Measurements from ENCODE around the gene MAML2.
A peak's percentile ranks its signal among the peaks of the same experiment; 100 is the strongest.

The MAML2 gene

DNA sequence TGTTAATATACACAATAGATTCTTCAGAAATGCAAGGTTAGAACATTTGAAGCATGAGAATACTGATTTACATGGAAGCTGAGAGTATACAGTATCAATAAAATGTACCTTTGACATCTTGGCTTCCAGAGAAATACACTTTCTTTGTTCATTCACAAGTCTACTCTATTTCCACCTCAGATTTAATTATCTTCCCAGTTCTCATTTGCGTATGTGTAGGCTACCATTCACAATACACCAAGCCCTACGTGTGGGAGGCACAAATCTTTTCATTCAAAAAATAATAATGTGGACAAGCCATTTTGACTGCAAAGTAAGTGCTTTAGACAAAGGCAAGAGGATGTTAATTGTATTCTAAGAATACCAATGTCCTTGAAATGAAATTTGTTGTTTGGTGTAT, 286.4 kb downstream of the MAML2 start:
- no peak for DNase-seq

DNA sequence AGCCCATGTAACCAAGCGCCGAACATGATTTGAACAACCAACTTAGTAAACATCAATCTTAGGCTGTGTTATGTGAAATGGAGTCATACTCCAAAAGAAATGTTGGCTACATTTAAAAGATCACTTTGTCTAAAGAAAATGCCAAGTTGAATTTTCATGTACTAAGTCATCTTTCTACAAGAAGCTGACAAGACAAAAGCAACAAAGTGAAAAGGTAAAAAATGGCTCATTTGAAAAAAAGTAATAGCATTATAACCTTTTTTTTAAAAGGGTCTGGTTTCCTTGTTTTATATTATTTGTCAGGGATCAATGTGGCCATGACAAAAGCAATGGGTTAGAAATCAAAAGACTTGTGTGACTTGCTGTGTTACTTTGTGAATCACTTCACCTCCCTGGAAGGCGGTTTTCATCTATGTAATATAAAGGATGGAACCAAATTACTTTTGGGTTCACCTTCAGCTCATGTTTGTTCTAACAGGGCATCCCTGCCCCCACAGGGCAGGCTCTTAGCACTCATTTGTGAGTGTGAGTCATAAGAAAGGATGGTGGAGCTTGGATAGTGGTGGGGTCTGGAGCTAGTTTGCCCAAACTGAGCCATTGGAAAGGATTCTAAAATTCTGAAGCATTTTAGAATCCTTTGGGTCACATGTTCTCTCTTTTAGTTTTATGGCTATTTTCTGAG, 287.1 kb downstream of the MAML2 start:
- DNase-seq, result peak; percentile 41

DNA sequence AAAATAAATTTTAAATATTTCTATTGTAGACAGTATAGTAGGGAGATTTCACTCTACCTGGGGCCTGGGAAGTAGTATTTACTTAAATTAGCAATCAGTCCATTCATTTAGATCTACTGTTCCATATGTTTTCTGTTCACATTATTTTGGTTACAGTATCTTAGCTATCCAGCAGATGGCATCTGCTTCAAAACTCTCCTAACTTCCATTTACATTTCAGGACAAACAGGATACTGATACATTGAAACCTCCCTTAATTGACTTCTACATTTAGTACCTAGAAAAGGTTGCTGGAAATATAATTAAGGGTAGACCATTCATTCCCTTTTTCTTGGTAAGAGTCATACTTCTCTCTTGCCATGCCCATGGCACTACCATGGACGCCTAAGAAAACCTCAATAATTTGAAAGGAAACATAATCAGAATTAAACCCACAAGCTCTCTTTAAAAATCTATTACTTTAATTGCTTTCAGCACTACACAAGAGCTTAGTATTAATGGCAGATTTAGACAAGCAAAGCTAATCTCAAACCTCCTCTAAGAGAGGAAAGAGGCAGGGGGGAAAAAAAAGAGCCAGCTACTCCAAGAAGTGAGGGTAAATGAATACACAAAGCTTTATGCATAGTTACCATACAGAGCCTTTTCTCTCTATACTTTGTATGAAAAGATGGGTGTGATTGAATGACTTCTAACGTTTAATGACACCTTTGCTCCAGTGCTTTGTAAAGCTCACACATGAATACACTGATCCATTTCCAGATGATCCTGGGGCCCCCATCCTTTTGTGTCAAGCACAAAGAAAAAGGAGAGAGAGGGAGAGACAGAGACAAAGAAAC, 287.9 kb downstream of the MAML2 start:
- DNase-seq, result peak; percentile 54

DNA sequence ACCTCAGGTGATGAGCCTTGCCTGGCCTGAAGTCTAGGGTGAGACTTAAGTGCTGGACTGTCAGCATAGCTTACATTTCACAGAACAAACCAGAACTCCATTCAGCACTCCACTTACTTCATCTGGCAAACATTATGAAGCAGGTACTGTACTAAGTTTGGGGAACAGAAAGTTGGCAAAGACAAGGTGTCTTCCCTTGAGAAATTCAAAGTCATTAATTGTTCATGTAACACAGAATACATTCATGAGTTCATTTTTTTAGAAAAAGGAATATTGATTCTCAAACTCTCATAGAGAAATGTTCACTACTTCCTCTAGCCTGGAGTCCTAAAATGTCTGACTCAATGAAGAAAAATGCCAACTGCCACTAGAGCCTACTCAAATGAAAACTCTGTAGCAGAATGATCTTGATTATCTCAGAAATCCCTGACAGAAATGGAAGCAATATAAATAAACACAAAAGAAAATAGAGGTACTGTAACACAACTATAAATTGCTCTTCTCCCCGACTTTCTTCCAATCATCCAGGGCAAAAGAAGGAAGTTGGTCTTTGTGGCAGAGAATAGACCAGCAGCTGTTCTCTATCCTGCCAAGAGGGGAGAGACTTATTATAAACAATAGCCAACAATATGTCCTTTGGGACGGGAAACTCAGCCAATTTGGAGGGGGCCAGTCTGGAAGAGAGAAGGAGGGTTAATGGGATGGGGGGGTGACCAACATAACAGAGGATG, 289.9 kb downstream of the MAML2 start:
- DNase-seq, result peak; percentile 50

DNA sequence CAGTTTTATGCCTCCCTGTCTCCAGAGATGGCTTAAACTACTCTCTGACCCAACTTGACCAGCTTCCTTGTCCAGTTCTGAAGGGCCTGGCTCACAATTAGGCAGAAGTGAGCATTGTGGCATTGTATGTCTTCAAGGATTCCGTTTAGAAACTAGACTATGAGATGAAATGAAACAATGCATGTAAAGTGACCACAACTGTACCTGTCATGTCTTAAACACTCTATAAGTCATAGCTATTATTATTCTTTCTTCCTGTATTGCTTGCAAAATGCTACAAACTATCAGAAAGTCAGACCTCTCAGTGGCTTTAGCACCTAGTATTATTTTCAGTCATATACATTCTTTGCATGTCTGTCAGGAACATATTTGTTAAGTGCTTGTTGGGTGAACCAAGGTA, 291.2 kb downstream of the MAML2 start:
- DNase-seq, result no peak

DNA sequence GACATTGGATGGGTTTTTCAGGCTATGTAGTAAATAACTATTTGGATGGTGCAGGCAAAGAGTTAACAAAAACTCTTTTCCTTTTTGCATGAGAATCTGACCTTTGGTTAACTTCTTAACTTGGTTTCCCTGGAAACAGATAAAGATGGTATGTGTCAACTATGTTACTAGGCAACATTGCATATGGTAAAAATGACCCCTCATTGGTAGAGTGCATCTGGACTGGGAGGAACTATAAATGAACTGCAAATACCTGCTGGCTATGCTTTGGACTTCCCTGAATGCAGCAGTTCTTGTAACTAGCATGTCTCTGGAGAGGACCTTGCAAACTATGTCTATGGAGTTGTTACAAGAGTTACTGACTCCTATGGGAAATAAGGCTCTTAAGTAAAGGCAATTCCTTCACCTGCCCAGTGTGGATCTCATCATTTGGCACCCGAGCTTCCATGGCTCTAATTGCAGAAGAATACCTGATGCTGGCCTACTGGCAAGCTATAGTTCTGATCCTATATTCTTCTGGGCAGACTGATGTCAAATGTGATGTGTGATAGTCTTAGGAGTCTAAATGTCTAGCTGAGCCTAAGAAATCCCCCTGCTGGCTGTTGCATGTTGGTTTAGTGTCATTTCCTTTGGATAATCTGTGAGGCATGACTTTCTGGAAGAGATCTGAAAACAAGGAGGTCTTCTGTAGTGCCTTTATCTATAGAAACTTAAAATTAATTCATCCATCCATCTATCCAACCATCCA, 292.4 kb downstream of the MAML2 start:
- peak; percentile 14 for DNase-seq

DNA sequence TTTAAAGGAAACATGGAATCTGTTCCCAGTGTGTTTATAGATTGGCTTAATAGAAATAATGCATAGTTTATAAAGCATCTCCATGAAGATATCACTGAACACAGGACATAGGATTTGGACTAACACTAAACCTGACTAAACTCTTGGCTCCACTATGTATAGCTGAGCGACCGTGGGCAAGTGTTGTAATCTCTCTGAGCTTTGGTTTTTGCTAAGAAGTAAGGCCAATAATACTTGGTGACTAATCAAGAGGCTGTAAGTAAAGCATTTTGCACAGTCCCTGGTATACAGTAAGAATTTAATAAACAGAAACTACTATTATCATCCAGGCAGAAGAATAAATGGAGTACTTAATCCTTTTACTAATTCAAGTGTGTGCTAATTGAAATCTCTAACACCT, 293.6 kb downstream of the MAML2 start:
- DNase-seq, result no peak

DNA sequence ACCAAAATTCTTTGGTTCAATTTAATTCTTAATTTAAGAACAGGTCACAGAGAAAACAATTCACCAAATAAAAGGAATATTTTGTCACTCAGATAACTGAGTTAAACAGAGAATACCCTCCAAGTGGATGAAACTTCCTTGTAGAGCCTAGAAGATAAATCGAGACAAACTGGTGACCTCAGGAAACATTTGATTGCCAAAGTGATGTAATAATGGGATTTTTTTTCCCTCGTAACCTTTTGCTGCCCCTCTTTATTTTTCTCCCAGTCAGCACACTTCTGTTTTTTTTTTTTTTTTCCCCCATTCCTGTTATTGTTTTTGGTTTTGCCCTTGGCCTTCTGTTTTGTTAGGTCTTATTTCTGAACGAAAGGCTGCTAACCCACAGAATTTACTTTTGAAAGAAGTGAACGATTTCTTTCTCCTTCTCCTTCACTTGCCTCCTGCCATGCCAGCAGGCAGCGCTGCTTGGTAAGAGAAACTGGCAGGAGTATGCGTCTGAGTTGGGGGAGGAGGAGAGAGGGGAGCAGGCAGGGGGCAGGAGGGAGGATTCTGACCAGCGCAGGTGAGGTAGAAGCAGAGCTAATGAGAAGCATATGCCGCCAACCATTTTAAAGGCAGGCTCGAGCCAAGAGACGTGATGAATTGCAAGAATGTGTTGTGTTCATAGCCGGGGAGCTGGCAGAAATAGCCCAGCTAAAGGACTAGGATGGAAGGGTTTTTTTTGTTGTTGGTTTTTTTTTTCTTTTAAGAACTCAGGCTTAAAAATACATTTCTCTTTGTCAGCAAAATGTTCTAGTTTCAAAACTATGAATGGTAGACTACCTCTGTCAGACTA, 297.2 kb downstream of the MAML2 start:
- peak; percentile 44 for DNase-seq

DNA sequence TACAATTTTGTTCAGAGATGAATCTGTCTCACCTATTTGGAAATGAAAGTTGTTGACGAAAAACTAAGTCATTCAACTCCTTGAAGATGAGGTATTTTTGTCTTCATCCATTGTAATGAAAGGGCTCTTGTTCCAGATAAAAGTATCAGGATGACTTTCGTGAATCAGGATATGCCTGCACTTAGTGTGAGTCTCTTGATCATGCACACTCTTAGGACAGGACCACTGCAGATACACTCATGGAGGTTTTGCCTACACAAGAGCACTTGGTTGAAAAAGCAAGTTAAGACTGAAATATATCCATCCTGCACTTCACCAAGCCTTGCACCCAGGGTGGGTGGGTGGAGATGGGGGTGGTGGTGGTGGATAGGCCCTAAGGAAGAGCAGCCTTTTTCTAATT, 298.2 kb downstream of the MAML2 start:
- DNase-seq, result no peak

DNA sequence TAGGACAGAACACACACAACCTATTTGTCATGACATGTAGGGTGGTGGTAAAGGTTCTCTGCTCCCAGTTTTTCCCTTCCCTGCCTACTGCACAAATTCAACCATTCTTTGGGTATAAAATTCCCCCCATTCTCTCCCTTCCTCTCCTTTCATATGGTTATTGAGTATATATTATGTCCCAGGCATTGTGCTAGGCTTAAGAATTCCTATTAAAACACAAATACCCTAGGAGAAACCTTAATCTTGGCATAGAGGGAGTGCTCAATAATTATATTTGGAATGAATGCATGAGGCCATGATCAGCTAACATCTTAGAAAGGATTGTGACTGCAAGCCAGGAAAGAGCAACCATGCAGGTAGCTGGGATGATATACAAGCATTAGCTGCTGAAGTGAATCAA, 298.7 kb downstream of the MAML2 start:
- no peak for DNase-seq

DNA sequence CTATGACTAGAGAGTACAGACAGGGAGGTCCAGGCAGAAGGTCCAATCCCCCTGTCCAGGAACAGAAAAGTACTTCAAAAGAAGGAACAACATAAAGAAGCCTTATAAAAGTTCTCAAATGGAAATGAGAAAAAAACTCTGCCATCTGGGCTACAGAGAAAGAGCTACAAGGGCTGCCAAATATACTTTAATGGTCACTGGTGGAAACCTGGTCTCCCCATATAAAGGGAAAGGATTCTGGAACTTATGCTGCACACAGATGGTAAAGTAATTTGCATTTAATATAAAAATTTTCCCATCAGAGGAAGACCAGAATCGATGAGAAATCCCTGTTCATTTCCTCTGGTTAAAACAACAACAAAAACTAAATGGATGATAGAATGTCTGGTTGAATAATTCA, 299.7 kb downstream of the MAML2 start:
- no peak for DNase-seq

DNA sequence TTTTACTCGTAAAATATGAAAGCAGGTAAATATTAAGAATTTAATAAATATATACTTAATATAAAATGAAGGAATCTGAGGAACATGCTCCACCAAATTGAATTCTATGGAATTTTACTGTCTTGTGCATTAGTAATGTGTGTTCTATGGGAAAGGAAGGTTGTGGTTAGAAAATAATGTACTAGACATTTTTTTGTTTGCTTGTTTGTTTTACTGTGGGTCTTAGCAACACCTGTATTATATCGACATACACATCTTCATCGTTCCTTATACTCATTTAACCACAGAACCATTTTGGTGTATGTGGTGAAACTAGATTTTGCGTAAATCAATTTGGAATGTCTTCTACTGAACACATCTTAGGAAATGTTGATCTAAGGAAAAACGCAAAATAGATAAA, 304.9 kb downstream of the MAML2 start:
- no peak for DNase-seq

DNA sequence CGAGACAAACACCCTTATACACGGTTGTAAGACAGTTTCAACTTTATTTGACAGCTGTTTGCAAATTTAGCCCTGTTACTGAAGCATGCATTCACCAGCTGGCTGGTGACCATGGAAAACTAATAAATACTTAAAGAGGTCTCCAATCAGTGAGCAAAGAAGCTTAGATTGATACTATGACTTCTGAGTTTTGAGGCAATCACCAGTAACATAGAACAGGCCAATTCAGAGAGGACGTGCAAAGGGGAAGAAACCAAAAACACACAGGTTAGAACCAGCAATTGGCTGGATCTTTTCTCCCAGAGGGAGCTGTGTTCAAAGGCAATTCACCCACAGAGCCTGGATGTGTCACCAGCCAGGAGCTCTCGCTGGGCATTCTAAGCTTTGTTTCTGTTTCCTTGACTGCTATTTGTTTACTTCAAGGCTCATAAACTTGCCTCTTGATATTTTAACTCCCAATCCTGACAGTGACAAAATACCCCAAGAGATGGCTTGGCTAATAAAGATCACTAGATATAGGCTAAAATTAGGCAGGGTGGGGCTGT, 305.5 kb downstream of the MAML2 start:
- DNase-seq, result peak; percentile 42

DNA sequence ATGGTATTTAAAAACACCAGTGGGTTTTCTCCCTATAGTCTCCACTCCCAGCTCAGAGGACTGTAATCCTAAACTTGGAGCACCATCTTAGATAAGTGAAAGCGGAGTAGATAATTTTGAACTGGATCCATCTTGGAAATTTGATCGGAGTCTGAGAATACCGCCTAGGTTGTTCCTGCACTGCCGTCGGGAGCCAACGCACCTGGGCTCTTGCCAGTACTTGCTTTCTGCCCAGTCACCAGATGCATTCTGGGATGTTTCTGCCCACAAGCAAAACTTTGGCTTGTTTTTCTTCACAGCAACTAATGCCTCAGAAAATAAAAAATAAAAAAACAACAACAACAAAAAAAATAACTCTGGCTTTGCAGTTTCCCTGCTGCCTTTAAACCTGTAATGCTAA, 306.1 kb downstream of the MAML2 start:
- no peak for DNase-seq

DNA sequence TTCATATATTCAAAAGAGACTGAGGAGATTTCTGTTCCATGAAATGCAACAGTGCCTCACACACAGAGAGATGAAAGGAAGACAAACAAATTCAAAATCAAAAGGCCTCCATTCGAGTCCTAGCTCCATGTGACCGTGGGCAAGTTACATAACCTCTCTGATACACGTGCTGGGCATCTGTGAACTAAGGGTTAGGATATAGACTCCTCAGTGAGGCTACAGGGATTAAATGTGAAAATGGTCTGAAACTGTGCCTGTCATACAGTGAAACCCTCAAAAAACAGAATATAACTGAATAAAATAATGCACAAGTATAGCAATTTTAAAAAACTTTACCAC, 307.3 kb downstream of the MAML2 start:
- no peak for DNase-seq

DNA sequence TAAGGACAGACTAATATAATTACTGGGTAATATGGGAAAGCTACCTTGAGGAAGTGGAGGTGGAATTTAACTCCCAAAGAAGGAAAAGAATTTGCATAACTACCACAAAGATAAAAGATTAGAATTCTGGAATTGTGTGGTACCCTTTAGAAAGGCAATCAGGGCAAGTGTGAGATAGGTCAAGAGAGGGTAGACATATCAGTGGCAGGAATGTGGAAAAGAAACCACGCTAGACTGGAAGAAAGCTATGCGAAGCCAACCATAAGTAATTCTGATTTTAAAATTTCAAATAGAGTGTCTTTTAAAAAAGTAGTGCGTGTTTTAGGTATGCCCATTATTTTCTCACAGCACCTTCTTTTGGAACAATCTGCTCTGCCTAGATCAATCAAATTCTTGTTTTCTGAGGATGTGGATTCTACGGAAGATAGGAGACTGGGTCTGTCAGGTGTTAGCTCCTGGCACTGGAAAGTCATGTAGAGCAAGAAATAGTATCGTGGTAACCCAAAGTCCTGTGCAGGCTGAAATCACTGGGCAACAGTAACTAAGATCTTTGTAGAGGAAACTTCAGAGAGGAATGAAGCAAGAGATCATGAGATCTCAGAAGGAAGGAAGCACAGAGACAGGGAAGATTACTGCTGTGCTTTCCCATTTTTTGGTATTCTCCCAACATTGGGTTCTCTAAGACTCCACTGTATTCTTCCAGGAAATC, 307.8 kb downstream of the MAML2 start:
- no peak for DNase-seq

DNA sequence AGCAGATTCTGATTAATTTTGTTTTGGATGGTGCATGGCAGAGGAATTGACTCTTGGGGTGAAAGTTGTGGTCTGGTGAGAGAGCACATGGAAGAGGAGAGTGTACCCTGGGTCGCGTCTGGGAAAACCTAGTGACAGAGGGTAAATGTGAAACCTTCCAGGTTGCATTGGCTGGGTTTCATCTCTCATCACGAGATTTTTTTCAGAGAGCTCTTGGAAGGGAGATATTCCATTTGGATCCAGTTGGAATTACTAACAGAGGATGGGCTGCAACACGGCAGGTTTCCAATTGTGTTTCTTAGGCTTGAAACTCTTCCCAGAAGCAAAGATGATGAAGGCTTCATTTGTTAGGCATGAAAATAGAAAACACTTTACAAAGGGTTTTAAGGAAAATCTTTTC, 309.4 kb downstream of the MAML2 start:
- DNase-seq, result no peak

DNA sequence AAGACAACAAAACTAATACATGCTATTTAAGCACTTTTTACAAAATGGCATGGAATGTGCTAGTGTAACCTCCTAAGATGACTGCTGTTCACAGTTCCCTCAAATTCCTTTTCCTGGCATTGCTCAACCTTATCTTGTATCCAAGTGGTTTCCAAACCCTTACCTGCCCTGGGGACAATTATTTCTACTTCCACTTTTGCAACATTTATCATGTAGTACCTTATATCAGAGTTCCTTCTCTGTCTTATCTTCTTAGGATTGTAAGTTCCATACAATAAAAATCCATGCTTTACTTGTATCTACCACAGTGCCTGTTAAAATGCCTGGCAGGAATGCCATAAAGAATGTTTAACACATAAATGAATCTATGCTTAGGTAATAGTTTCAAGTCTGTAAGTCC, 309.9 kb downstream of the MAML2 start:
- DNase-seq, result no peak

DNA sequence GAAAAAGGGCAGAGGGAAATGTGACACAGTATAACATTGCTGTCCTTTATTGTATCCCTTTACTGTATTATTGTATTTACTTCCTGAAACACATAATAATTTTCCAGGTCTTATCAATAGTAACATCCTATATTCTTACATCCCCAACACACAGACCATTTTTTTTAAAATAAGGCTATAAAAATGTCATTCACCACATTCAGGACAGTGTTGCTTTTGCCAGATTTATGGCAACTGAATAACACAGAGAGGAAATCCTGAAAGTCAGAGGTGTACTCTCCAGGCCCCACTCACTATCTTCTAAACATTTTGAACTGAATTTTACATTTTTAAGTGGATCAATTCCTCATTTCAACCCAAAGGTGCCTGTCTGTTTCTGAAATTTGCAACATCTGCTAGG, 314.2 kb downstream of the MAML2 start:
- DNase-seq, result no peak

DNA sequence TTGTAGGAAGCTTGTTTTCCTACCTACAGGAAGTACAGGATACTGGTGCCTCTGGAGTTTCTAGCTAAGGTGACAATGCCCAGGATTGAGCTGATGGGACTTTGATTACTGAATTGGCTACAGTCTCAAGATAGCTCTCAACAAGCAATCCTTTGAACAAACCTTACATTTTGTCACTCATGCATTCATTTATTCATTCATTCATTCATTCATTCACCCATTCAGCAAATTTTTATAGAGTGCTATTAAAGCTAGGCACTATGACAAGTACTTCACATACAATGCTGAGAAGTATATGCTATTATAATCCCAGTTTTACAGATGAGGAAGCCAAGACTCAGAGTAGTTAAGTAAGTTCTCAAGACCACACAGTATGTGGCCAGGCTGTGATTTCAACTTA, 316.0 kb downstream of the MAML2 start:
- DNase-seq, result no peak

DNA sequence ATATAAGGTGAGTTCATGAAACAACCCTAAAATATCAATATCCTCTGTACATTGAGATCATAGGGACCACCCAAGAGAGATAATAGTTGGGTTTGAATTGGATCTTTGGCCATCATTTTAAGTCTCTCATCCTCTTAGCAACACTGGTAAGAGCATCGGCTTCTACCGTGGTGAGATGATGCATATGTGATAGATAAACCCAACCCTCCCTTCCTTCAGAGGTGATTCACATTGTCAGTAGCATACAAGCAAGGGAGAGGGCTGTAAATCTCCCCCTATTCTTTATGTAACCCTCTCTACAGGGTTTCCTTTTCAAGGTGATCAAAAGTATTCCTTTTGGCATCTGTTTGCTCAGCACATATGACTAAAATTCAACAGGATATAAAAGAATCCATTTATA, 316.7 kb downstream of the MAML2 start:
- DNase-seq, result no peak
